ENCODE data around the gene PF4V1. TPM values are rescaled to one million over a fixed set of nuclear protein-coding genes. Genes with fewer than 3 reads are reported as not detected.

The PF4V1 gene
- total and polyA plus RNA-seq, 2 of the 13 experiments (the other 11 are each of a cell fraction or from before 2014, with no cell fraction given): not detected

DNA sequence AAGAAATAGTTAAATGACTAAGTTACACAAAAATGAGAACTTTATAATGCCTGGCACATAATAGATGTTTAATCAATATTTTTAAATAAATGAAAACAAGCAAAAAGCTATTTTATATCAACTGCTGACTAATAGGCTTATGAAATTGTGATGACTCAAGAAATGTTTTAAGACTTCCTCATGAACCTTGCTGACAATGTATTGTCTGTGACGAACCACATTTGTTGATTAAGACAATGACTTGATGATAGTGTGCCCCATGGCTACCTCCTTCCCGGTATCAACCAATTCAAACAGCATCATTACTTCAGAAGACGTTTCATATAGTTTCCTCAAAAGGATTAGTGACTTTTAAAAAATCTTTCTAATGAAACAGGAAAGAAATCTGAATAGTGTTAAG lies 8.8 kb upstream of the PF4V1 start (continued):
- TF ChIP-seq, protein P1, sequence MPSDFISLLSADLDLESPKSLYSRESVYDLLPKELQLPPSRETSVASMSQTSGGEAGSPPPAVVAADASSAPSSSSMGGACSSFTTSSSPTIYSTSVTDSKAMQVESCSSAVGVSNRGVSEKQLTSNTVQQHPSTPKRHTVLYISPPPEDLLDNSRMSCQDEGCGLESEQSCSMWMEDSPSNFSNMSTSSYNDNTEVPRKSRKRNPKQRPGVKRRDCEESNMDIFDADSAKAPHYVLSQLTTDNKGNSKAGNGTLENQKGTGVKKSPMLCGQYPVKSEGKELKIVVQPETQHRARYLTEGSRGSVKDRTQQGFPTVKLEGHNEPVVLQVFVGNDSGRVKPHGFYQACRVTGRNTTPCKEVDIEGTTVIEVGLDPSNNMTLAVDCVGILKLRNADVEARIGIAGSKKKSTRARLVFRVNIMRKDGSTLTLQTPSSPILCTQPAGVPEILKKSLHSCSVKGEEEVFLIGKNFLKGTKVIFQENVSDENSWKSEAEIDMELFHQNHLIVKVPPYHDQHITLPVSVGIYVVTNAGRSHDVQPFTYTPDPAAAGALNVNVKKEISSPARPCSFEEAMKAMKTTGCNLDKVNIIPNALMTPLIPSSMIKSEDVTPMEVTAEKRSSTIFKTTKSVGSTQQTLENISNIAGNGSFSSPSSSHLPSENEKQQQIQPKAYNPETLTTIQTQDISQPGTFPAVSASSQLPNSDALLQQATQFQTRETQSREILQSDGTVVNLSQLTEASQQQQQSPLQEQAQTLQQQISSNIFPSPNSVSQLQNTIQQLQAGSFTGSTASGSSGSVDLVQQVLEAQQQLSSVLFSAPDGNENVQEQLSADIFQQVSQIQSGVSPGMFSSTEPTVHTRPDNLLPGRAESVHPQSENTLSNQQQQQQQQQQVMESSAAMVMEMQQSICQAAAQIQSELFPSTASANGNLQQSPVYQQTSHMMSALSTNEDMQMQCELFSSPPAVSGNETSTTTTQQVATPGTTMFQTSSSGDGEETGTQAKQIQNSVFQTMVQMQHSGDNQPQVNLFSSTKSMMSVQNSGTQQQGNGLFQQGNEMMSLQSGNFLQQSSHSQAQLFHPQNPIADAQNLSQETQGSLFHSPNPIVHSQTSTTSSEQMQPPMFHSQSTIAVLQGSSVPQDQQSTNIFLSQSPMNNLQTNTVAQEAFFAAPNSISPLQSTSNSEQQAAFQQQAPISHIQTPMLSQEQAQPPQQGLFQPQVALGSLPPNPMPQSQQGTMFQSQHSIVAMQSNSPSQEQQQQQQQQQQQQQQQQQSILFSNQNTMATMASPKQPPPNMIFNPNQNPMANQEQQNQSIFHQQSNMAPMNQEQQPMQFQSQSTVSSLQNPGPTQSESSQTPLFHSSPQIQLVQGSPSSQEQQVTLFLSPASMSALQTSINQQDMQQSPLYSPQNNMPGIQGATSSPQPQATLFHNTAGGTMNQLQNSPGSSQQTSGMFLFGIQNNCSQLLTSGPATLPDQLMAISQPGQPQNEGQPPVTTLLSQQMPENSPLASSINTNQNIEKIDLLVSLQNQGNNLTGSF (CRISPR knock-in tag; IDR thresholded peaks at IDR 0.05): no peak
- TF ChIP-seq ZSCAN22 (CRISPR knock-in tag; IDR thresholded peaks at IDR 0.05): no peak
- TF ChIP-seq, protein P2, sequence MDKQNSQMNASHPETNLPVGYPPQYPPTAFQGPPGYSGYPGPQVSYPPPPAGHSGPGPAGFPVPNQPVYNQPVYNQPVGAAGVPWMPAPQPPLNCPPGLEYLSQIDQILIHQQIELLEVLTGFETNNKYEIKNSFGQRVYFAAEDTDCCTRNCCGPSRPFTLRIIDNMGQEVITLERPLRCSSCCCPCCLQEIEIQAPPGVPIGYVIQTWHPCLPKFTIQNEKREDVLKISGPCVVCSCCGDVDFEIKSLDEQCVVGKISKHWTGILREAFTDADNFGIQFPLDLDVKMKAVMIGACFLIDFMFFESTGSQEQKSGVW (CRISPR knock-in tag; IDR thresholded peaks at IDR 0.05; ENCODE audit: borderline replicate concordance): no peak

DNA sequence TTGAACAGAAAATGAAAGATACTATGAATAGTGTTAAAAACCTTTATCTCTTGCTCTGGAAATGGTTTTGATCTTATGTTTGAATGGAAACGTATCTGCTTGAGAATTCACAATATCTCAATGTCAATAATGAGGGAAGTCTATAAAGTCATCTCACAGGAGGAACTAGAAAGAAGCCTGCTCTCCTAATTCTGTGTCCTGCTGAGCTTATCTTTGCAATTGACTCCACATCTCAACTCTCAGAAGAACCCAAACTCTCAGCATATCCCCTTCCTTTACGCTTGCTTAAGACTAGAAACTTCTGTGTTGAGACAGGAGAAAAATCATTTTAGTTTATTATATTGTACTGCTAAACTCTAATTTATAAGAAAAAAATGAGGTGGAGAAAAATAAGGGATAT lies 8.3 kb upstream of the PF4V1 start:
- H3K79me2 ChIP-seq (ENCODE audit: insufficient read depth, low read length): no peaks in the 10 kb centered on the region
- H2AFZ ChIP-seq (ENCODE audit: low read length): no peak overlapping the region
- intact Hi-C loops (cut with micrococcal nuclease; ENCODE audit: unreplicated experiment): no loop called here
- no peaks in the 10 kb centered on the region for H3K36me3 ChIP-seq (replicated peaks in 1 of 2; ENCODE audit: control insufficient read depth in 1 of 2, insufficient read depth in 2 of 2, low read length in 2 of 2)
- TF ChIP-seq ZNF556 (CRISPR knock-in tag; IDR thresholded peaks at IDR 0.05; ENCODE audit: borderline replicate concordance): no peak
- TF ChIP-seq GLI4 (CRISPR knock-in tag; IDR thresholded peaks at IDR 0.05; ENCODE audit: borderline replicate concordance): no peak
- no peak for TF ChIP-seq TSC22D2 (CRISPR knock-in tag; IDR thresholded peaks at IDR 0.05; ENCODE audit: borderline replicate concordance)
- TF ChIP-seq ZNF224 (CRISPR knock-in tag; IDR thresholded peaks at IDR 0.05): no peak
- no peak for TF ChIP-seq ZSCAN30 (CRISPR knock-in tag; IDR thresholded peaks at IDR 0.05)
- no peak for TF ChIP-seq ZFX (CRISPR knock-in tag; IDR thresholded peaks at IDR 0.05; ENCODE audit: low read depth)
- no peak for TF ChIP-seq PAWR (CRISPR knock-in tag; IDR thresholded peaks at IDR 0.05; ENCODE audit: borderline replicate concordance)
- no peak for TF ChIP-seq RAD21 (CRISPR knock-in tag; IDR thresholded peaks at IDR 0.05)
- FAIRE-seq (no peak), DNase-seq (ENCODE audit: low spot score) (no peak), ATAC-seq (no peak)
- 0% methylated on average over 2 of the region's 2 CpGs for WGBS (ENCODE audit: low lambda C conversion rate)
- peaks cover 0 to 1% of the 10 kb centered on the region in 2 experiments; a peak in 1 of 5 replicates for H3K27me3 ChIP-seq (ENCODE audit: control insufficient read depth in 1 of 2, insufficient read depth in 2 of 2, low read length in 2 of 2)
- CTCF ChIA-PET (ENCODE audit: low intra/inter-chr PET ratio, low total read pairs): no interaction called here
- no peak overlapping the region for H3K9ac ChIP-seq (ENCODE audit: insufficient read depth, low read depth, low read length)
- no peaks in the 10 kb centered on the region for H3K4me1 ChIP-seq (ENCODE audit: insufficient read depth, low read length)
- in situ Hi-C loops (cut with HindIII; ENCODE audit: extremely low pct_ligation_motif_present, low pct_unique_long_range_greater_than_20kb): no loop called here
- H3K27ac ChIP-seq (ENCODE audit: extremely low read length, insufficient read depth, low read length): no peak overlapping the region
- POLR2A ChIA-PET: no interaction called here
- H3K4me3 ChIP-seq (replicated peaks in 1 of 3; ENCODE audit: insufficient read depth in 1 of 3, low read depth in 2 of 3, low read length in 3 of 3): no peak overlapping the region
- BruUV-seq (replicated peaks): no TSS peak
- H3K9me3 ChIP-seq (ENCODE audit: low read length): no peaks in the 10 kb centered on the region
- no peak overlapping the region for H3K4me2 ChIP-seq (ENCODE audit: low read depth, low read length)
- no peaks in the 10 kb centered on the region for H4K20me1 ChIP-seq (ENCODE audit: insufficient read depth, low read length)
